HT-29 (cell line): ENCODE measurements around the gene SRGAP1. TPM values are rescaled to one million over a fixed set of nuclear protein-coding genes. Genes with fewer than 3 reads are reported as not detected.
"Not testable (repeated sequence)": the region's sequence is repeated elsewhere in the genome, so short reads cannot be mapped to it uniquely, and the experiment has no call there.

Source experiments
- DNase-seq: peaks from one replicate; pipeline ENCODE4 v3.0.0-alpha.2; 2015; ENCODE audit warnings: low spot score
- total RNA-seq: library from RNA; depleted of rRNA; stranded (reverse); fragments of >200 nt; shearing (Covaris generic); gene quantifications from 2 replicates; pipeline ENCODE4 v1.2.3, GENCODE V29; 2014

The SRGAP1 gene
- total RNA-seq, 1 experiment from 2014 or later, result 1.0 TPM

GRCh38 chr12:63836936-63837335 is 7.6 kb upstream of the SRGAP1 start:
- DNase-seq, result no peak

GRCh38 chr12:63838411-63838810 is 6.1 kb upstream of the SRGAP1 start:
- no peak for DNase-seq

GRCh38 chr12:63841011-63841410 is 3.5 kb upstream of the SRGAP1 start:
- DNase-seq, result no peak

GRCh38 chr12:63841571-63841970 is 2.9 kb upstream of the SRGAP1 start:
- DNase-seq, result no peak

GRCh38 chr12:63842750-63843149 is 1.8 kb upstream of the SRGAP1 start:
- DNase-seq, result not testable (repeated sequence)

GRCh38 chr12:63843254-63843720 is 1.2 kb upstream of the SRGAP1 start:
- DNase-seq, result no peak

- peak; percentile 93 for DNase-seq
These were observed 644 bp upstream of the SRGAP1 start for GRCh38 chr12:63843721-63844390.

- DNase-seq, result peak; percentile 85
These were observed 1.2 kb downstream of the SRGAP1 start for GRCh38 chr12:63845726-63846125.

- peak; percentile 57 for DNase-seq
These were observed 1.9 kb downstream of the SRGAP1 start for GRCh38 chr12:63846238-63846967.

GRCh38 chr12:63848450-63848849 is 4.0 kb downstream of the SRGAP1 start:
- no peak for DNase-seq

- DNase-seq, result no peak
These were observed 4.7 kb downstream of the SRGAP1 start for GRCh38 chr12:63849106-63849620.

GRCh38 chr12:63849641-63850040 is 5.1 kb downstream of the SRGAP1 start:
- no peak for DNase-seq

GRCh38 chr12:63853978-63854377 is 9.5 kb downstream of the SRGAP1 start:
- no peak for DNase-seq

- DNase-seq, result no peak
These were observed 10.8 kb downstream of the SRGAP1 start for GRCh38 chr12:63855299-63855698.

GRCh38 chr12:63857771-63858670 is 13.5 kb downstream of the SRGAP1 start:
- no peak for DNase-seq

- not testable (repeated sequence) for DNase-seq
These were observed 15.4 kb downstream of the SRGAP1 start for GRCh38 chr12:63859880-63860279.

GRCh38 chr12:63862187-63862968 is 17.9 kb downstream of the SRGAP1 start:
- DNase-seq, result peak; percentile 87

GRCh38 chr12:63862969-63863230 is 18.4 kb downstream of the SRGAP1 start:
- no peak for DNase-seq

- DNase-seq, result no peak
These were observed 19.4 kb downstream of the SRGAP1 start for GRCh38 chr12:63863658-63864453.

- no peak for DNase-seq
These were observed 19.9 kb downstream of the SRGAP1 start for GRCh38 chr12:63864454-63864706.

- DNase-seq, result no peak
These were observed 20.9 kb downstream of the SRGAP1 start for GRCh38 chr12:63865448-63865847.
